Heart left ventricle (tissue), 13 donors: ENCODE measurements around the gene MYO5B.

Experiments used
- CTCF ChIP-seq, 12 donors: fragments of 200-600 bp; sonication (generic) in 4 of 12; IDR thresholded peaks; one replicate each; pipeline versions ENCODE4 v1.5.0 to v1.8.0; 2018 to 2022; ENCODE audit warnings: antibody characterized with exemption in 12 of 12, mild to moderate bottlenecking in 5 of 12
- POLR2A ChIP-seq, 2 donors: fragments of 450-650 bp; IDR thresholded peaks; one replicate each; pipeline ENCODE4 v1.6.1; 2017; ENCODE audit warnings: antibody characterized with exemption in 2 of 2, mild to moderate bottlenecking in 2 of 2, moderate library complexity in 2 of 2
- donor health status: ischemic (EF 13 %, LVEDD 7.1; RV severe dilation, severe dysfunction).
- donor health status: DM: no; HTN: yes; CAD: no.
- donor health status: DM: no; HTN: no; CAD: no.
- donor health status: ischemic (EF 25% LVEDD 6.9; RV normal size, moderate dysfunction).
- donor health status: ischemic (EF 25% LVEDD 5.7; RV mildly dilated, moderate dysfunction).
- donor health status: ischemic (EF 35%, LVEDD 5.7; RV mildly dilated, moderate dysfunction).
- donor health status: nonischemic (EF 11% LVEDD 7.7; RV severe dilation, severe dysfunction).
- donor health status: DM: yes; HTN: yes; CAD: no.
- donor health status: PGD.
- donor health status: ischemic (EF 29% LVEDD 5.4; RV normal size, mild dysfunction).
- donor health status: nonischemic (EF 23%, LVEDD 6.1; RV moderate dilation, normal function).

DNA sequence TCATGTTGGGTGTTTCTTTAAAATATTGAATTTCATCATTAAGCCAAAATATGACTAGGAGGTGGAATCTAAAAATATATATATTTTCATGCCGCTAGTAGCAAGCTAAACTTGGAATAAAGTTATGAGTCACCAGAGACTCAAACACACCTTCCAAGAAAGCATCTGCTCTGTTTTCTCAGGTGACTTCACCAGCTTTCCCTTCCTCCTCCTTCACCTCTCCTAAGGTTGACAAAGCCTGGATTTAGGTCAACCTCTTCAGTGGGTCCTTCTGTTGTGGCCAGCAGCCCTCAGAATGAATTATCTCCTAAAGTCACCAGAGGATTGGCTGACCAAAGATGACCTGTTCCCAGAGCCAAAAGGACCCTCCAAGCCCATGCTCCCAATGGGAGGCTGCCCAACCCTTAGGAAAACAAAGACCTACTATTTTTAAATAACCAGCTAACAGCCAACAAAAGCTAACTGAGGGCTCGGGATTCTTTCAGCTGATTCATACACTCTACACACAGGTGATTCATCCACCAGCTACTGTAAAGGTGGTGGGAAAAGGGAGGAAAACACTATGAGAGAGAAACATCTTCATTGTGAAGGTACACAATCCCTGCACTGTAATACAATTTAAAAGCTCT, 113.9 kb downstream of the MYO5B start:
- no peak for TF ChIP-seq POLR2A (IDR thresholded peaks at IDR 0.05)
- no peak for TF ChIP-seq CTCF (IDR thresholded peaks at IDR 0.05)
